ENCODE data around the gene LRBA. TPM values are rescaled to one million over a fixed set of nuclear protein-coding genes. Genes with fewer than 3 reads are reported as not detected.

Gene LRBA
- total RNA-seq, 1 donor from 2014 or later: 66.2 TPM

GRCh38 chr4:150628073-150628472 lies 387.0 kb downstream of the LRBA start:
- H3K9me3 Mint-ChIP-seq: peaks cover 11% of the 10 kb centered on the region
- no peak for DNase-seq (ENCODE audit: low spot score in 2 of 2, unreplicated experiment in 2 of 2)
- H3K27me3 Mint-ChIP-seq (ENCODE audit: low read depth): no peaks in the 10 kb centered on the region
- peaks cover 9% of the 10 kb centered on the region for H3K36me3 Mint-ChIP-seq
- no peak overlapping the region for H3K4me3 Mint-ChIP-seq
- peaks cover 14% of the 10 kb centered on the region for H3K4me1 Mint-ChIP-seq
- no peak overlapping the region for H3K27ac Mint-ChIP-seq
- TF ChIP-seq CTCF (IDR thresholded peaks at IDR 0.05; ENCODE audit: unreplicated experiment): no peak

DNA sequence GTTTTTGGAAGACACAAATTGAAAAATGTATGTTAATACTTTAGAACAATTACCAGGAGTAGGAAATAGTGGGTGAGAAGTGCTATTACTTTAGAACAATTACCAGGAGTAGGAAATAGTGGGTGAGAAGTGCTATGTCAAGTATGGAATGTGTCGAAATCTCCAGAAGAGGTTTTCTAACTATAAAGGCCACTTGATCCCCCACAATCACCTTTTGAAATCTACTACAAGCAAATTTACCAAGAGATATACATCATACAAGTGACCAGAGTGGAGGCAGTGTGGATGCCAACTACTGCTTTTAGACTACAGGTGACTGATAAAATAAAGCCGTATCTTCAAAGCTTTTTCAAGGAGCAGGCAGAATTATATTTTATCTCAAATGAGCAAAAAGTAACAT lies 390.1 kb downstream of the LRBA start:
- DNase-seq (ENCODE audit: low spot score in 2 of 2, unreplicated experiment in 2 of 2): no peak
- Mint-ChIP-seq H3K4me3 (no peak overlapping the region), H3K4me1 (peaks cover 14% of the 10 kb centered on the region), H3K27ac (peak overlapping the region; percentile 25), H3K27me3 (ENCODE audit: low read depth) (no peaks in the 10 kb centered on the region), H3K36me3 (peaks cover 14% of the 10 kb centered on the region), H3K9me3 (peaks cover 17% of the 10 kb centered on the region)
- no peak for TF ChIP-seq CTCF (IDR thresholded peaks at IDR 0.05; ENCODE audit: unreplicated experiment)

GRCh38 chr4:150624055-150624454 lies 391.0 kb downstream of the LRBA start:
- Mint-ChIP-seq H3K27ac (no peak overlapping the region), H3K4me1 (peaks cover 16% of the 10 kb centered on the region), H3K4me3 (no peak overlapping the region), H3K36me3 (peaks cover 14% of the 10 kb centered on the region), H3K9me3 (peaks cover 17% of the 10 kb centered on the region), H3K27me3 (ENCODE audit: low read depth) (no peaks in the 10 kb centered on the region)
- DNase-seq (ENCODE audit: low spot score in 2 of 2, unreplicated experiment in 2 of 2): no peak
- TF ChIP-seq CTCF (IDR thresholded peaks at IDR 0.05; ENCODE audit: unreplicated experiment): no peak

- H3K36me3 Mint-ChIP-seq: peaks cover 17% of the 10 kb centered on the region
- H3K27me3 Mint-ChIP-seq (ENCODE audit: low read depth): no peaks in the 10 kb centered on the region
- H3K9me3 Mint-ChIP-seq: peaks cover 17% of the 10 kb centered on the region
- DNase-seq (ENCODE audit: low spot score in 2 of 2, unreplicated experiment in 2 of 2): no peak
- H3K27ac Mint-ChIP-seq: peak overlapping the region; percentile 72
- TF ChIP-seq CTCF (IDR thresholded peaks at IDR 0.05; ENCODE audit: unreplicated experiment): no peak
- H3K4me3 Mint-ChIP-seq: no peak overlapping the region
- peaks cover 2% of the 10 kb centered on the region for H3K4me1 Mint-ChIP-seq
Observed at GRCh38 chr4:150619042-150619441, 396.0 kb downstream of the LRBA start.

- no peak for TF ChIP-seq CTCF (IDR thresholded peaks at IDR 0.05; ENCODE audit: unreplicated experiment)
- Mint-ChIP-seq H3K9me3 (no peaks in the 10 kb centered on the region), H3K27ac (no peak overlapping the region), H3K4me1 (no peaks in the 10 kb centered on the region), H3K4me3 (no peak overlapping the region), H3K36me3 (no peaks in the 10 kb centered on the region), H3K27me3 (ENCODE audit: low read depth) (no peaks in the 10 kb centered on the region)
- no peak for DNase-seq (ENCODE audit: low spot score in 2 of 2, unreplicated experiment in 2 of 2)
Observed at GRCh38 chr4:150609131-150609530, 406.0 kb downstream of the LRBA start.
